OCI-LY1 (cell line): ENCODE data around the gene GSDME.

Experiments
- H2AFZ ChIP-seq: fragments of 200-600 bp; sonication (generic), shearing (Covaris generic); 2 replicates; pipeline ENCODE4 v1.6.0; 2014; ENCODE audit warnings: antibody characterized with exemption, mild to moderate bottlenecking, low read length
- H3F3A ChIP-seq: fragments of 200-600 bp; sonication (generic), shearing (Covaris generic); 2 replicates; pipeline ENCODE4 v1.6.0; 2014; ENCODE audit warnings: mild to moderate bottlenecking, antibody characterized with exemption, low read length, moderate library complexity; ENCODE audit not compliant: insufficient read depth
- H3K27ac ChIP-seq: fragments of 200-600 bp; sonication (generic); 2 replicates; pipeline ENCODE4 v1.5.1; 2014; ENCODE audit warnings: low read length, mixed run types, mild to moderate bottlenecking, low read depth; ENCODE audit not compliant: poor library complexity, severe bottlenecking
- H3K27me3 ChIP-seq: fragments of 200-600 bp; sonication (generic); 2 replicates; pipeline ENCODE4 v1.6.0; 2014; ENCODE audit warnings: antibody characterized with exemption, mild to moderate bottlenecking, low read length, moderate library complexity; ENCODE audit not compliant: insufficient read depth
- H3K36me3 ChIP-seq: fragments of 200-600 bp; sonication (generic); 2 replicates; pipeline ENCODE4 v1.6.1; 2014; ENCODE audit warnings: mild to moderate bottlenecking, antibody characterized with exemption, low read length, moderate library complexity, mixed read lengths; ENCODE audit not compliant: insufficient read depth
- H3K4me1 ChIP-seq: fragments of 200-600 bp; sonication (generic); 2 replicates; pipeline ENCODE4 v1.5.1; 2014; ENCODE audit warnings: mild to moderate bottlenecking, low read length, moderate library complexity; ENCODE audit not compliant: insufficient read depth, severe bottlenecking
- H3K4me2 ChIP-seq: fragments of 200-600 bp; sonication (generic), shearing (Covaris generic); 2 replicates; pipeline ENCODE4 v1.6.1; 2014; ENCODE audit warnings: low read length
- H3K4me3 ChIP-seq: fragments of 200-600 bp; sonication (generic); 2 replicates; pipeline ENCODE4 v1.5.1; 2014; ENCODE audit warnings: low read length, low read depth, mild to moderate bottlenecking, mixed read lengths; ENCODE audit not compliant: poor library complexity, severe bottlenecking
- H3K79me2 ChIP-seq: fragments of 200-600 bp; shearing (Covaris generic); 2 replicates; pipeline ENCODE4 v1.6.1; 2016; ENCODE audit warnings: mixed run types, low read length, mixed read lengths; ENCODE audit not compliant: insufficient read depth
- H3K9ac ChIP-seq: fragments of 200-600 bp; sonication (generic), shearing (Covaris generic); 2 replicates; pipeline ENCODE4 v1.6.1; 2014; ENCODE audit warnings: mild to moderate bottlenecking, low read length, mixed read lengths
- H3K9me2 ChIP-seq: fragments of 200-600 bp; sonication (generic), shearing (Covaris generic); 2 replicates; pipeline ENCODE4 v1.6.1; 2014; ENCODE audit warnings: low read depth, mild to moderate bottlenecking, low read length, mixed read lengths
- H3K9me3 ChIP-seq: fragments of 200-600 bp; shearing (Covaris generic); 2 replicates; pipeline ENCODE4 v1.6.1; 2014; ENCODE audit warnings: low read length, mixed read lengths
- H4K20me1 ChIP-seq: fragments of 200-600 bp; sonication (generic), shearing (Covaris generic); 2 replicates; pipeline ENCODE4 v1.6.0; 2016; ENCODE audit warnings: mild to moderate bottlenecking, low read length; ENCODE audit not compliant: insufficient read depth
- EZH2 ChIP-seq: fragments of 200-600 bp; sonication (generic), shearing (Covaris generic); IDR thresholded peaks from 2 replicates; pipeline ENCODE4 v1.8.0; 2017; ENCODE audit warnings: borderline replicate concordance, mixed run types, mild to moderate bottlenecking, antibody characterized with exemption, low read length, moderate library complexity, mixed read lengths
- TF ChIP-seq, protein P1 (sequence below): fragments of 200-600 bp; sonication (generic), shearing (Covaris generic); IDR thresholded peaks from 2 replicates; pipeline ENCODE4 v1.5.1; 2017; ENCODE audit warnings: mild to moderate bottlenecking, antibody characterized with exemption, low read length, moderate library complexity, mixed read lengths

Gene GSDME

DNA sequence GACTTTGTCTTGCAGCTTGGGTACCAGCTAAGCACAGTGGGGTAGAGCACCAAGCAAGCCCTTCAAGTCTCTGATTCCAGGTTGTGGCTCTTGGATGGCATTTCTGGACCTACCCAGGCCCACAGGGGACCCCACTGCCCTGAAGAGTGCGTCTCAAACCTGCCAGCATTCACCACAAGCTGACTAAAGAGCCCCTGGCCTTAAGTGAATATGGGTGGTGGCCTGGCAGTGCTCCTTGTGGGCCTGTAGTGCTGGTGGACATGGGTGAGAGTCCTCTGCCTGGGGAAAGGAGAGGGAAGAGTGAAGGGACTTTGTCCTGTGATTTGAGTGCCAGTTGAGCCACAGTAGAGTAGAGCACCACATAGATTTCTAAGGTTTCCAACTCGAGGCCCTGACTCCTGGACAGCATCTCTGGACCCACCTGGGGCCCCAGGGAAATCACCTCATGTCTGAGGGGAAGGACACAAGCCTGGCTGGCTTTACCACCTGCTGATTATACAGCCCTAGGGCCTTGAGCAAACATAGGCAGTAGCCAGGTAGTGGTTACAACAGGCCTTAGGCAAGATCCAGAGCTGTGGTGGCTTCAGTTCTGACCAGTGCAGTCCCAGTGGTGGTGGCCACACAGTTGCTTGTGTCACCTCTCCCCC, 23.7 kb downstream of the GSDME start:
- Histone ChIP-seq H3K27me3 (no peaks in the 10 kb centered on the region; the same call in 1 of the 2 replicates), H3K36me3 (no peaks in the 10 kb centered on the region), H3K79me2 (no peaks in the 10 kb centered on the region), H3F3A (no peaks in the 10 kb centered on the region), H3K4me3 (no peak overlapping the region), H3K27ac (no peak overlapping the region), H4K20me1 (no peaks in the 10 kb centered on the region), H3K4me2 (no peak overlapping the region), H3K9me2 (no peaks in the 10 kb centered on the region), H3K9me3 (peaks cover 4% of the 10 kb centered on the region; the same call in 1 of the 2 replicates), H2AFZ (no peak overlapping the region), H3K4me1 (no peaks in the 10 kb centered on the region), H3K9ac (no peak overlapping the region)
- TF ChIP-seq EZH2: no peak
- TF ChIP-seq, protein P1, sequence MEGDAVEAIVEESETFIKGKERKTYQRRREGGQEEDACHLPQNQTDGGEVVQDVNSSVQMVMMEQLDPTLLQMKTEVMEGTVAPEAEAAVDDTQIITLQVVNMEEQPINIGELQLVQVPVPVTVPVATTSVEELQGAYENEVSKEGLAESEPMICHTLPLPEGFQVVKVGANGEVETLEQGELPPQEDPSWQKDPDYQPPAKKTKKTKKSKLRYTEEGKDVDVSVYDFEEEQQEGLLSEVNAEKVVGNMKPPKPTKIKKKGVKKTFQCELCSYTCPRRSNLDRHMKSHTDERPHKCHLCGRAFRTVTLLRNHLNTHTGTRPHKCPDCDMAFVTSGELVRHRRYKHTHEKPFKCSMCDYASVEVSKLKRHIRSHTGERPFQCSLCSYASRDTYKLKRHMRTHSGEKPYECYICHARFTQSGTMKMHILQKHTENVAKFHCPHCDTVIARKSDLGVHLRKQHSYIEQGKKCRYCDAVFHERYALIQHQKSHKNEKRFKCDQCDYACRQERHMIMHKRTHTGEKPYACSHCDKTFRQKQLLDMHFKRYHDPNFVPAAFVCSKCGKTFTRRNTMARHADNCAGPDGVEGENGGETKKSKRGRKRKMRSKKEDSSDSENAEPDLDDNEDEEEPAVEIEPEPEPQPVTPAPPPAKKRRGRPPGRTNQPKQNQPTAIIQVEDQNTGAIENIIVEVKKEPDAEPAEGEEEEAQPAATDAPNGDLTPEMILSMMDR: no peak

DNA sequence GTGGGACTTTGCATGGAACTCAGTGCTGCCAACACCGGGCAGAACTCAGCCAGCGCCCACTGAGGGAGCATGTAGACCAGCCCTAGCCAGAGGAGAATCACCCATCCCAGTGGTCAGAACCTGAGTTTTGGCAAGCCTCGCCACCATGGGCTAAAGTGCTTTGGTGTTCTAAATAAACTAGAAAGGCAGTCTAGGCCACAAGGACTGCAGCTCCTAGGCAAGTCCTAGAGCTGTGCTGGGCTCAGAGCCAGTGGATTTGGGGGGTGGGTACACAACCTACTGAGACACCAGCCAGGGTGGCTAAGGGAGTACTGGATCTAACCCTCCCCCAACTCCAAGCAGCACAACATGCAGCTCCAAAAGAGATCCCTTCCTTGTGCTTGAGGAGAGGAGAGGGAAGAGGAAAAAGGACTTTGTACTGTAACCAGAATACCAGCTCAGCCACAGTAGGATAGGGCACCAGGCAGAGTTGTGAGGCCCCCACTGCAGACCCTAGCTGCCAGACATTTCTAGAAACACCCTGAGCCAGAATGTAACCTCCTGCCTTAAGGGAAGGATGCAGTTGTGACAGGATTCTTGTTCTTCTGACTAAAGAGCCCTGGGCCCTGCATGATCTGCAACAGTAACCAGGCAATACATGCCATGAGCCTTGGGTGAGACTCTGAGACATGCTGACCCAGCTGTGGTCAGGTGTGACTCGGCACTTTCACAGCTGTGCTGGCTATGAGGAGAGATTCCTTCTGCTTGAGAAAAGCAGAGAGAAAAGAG, 24.4 kb downstream of the GSDME start:
- Histone ChIP-seq H3K27ac (no peak overlapping the region), H3K4me3 (no peak overlapping the region), H3K27me3 (no peaks in the 10 kb centered on the region; the same call in 1 of the 2 replicates), H3K9me2 (no peaks in the 10 kb centered on the region), H3K9ac (no peak overlapping the region), H3K79me2 (no peaks in the 10 kb centered on the region), H3K9me3 (no peaks in the 10 kb centered on the region), H3K4me2 (no peak overlapping the region), H2AFZ (no peak overlapping the region), H4K20me1 (no peaks in the 10 kb centered on the region), H3K4me1 (no peaks in the 10 kb centered on the region), H3F3A (no peaks in the 10 kb centered on the region), H3K36me3 (no peaks in the 10 kb centered on the region)
- TF ChIP-seq, protein P1: no peak
- TF ChIP-seq EZH2: no peak

DNA sequence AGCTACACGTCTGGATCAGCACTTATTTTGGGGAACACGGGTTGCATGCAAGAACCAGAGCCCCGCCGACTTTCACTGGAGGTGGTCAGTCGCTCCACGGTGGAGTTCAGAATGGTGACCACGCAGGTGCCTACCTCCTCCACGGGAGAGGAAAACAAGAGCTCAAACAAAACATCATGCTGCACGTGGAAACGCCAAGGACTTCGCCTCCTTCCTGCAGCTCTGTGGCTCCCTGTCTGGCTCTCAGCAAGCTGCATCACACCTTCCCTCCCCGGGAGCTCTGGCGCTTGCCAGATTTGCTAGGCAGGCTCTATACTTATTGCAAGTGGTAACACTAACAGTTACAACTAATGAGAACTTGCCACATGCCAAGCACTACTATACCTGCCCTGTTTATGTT, 26.0 kb downstream of the GSDME start:
- no peaks in the 10 kb centered on the region for H3F3A ChIP-seq
- no peak overlapping the region for H3K27ac ChIP-seq
- H3K4me3 ChIP-seq: no peak overlapping the region
- H3K27me3 ChIP-seq: no peaks in the 10 kb centered on the region; the same call in 1 of the 2 replicates
- no peaks in the 10 kb centered on the region for H3K79me2 ChIP-seq
- no peaks in the 10 kb centered on the region for H3K4me1 ChIP-seq
- no peaks in the 10 kb centered on the region for H3K9me3 ChIP-seq
- H2AFZ ChIP-seq: no peak overlapping the region
- TF ChIP-seq, protein P1: no peak
- no peaks in the 10 kb centered on the region for H4K20me1 ChIP-seq
- no peak overlapping the region for H3K9ac ChIP-seq
- H3K9me2 ChIP-seq: no peaks in the 10 kb centered on the region
- H3K4me2 ChIP-seq: no peak overlapping the region
- H3K36me3 ChIP-seq: no peaks in the 10 kb centered on the region
